Right lobe of liver (tissue), 4 donors: ENCODE results near the gene PDE4B.

Experiments used
- POLR2A ChIP-seq: fragments of 450-650 bp; IDR thresholded peaks from one replicate; pipeline ENCODE4 v1.6.1; 2017; ENCODE audit warnings: antibody characterized with exemption, mild to moderate bottlenecking
- TF ChIP-seq, protein P1 (sequence below), 4 donors: fragments of 200-600 bp in 3 of 4; fragments of 450-650 bp in 1 of 4; IDR thresholded peaks; one replicate each; pipeline versions ENCODE4 v1.5.1 to v1.8.0; 2016 to 2022; ENCODE audit warnings: antibody characterized with exemption in 4 of 4, mild to moderate bottlenecking in 2 of 4
- donor health status: DM: no; HTN: no; CAD: no.
- donor health status: DM: no; HTN: no; CAD: no.
- donor health status: DM: no; HTN: yes; CAD: no.

DNA sequence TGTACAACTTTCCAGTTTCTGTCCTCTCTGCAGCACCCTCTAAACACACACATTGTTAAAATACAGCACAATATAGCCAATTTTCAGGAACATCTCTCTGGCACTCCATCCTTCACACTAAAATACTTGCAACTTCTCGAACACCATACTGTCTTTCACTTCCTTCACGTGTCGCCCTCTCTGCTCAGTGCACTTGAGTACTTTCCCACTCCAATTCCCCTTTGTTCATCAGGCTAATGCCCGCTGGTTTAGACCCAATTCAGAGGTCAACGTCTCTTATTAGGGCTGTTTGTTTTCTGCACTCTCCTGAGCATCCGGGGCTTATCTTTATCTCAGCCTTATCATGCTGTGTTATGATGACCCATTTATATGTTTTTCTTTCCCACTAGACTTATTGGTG, 503.1 kb downstream of the PDE4B start:
- TF ChIP-seq POLR2A, result no peak
- TF ChIP-seq, protein P1, sequence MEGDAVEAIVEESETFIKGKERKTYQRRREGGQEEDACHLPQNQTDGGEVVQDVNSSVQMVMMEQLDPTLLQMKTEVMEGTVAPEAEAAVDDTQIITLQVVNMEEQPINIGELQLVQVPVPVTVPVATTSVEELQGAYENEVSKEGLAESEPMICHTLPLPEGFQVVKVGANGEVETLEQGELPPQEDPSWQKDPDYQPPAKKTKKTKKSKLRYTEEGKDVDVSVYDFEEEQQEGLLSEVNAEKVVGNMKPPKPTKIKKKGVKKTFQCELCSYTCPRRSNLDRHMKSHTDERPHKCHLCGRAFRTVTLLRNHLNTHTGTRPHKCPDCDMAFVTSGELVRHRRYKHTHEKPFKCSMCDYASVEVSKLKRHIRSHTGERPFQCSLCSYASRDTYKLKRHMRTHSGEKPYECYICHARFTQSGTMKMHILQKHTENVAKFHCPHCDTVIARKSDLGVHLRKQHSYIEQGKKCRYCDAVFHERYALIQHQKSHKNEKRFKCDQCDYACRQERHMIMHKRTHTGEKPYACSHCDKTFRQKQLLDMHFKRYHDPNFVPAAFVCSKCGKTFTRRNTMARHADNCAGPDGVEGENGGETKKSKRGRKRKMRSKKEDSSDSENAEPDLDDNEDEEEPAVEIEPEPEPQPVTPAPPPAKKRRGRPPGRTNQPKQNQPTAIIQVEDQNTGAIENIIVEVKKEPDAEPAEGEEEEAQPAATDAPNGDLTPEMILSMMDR (IDR thresholded peaks at IDR 0.05), result no peak
